Hepatic stellate cell (primary cell): ENCODE results near the gene SMKR1.
A peak's percentile ranks its signal among the peaks of the same experiment; 100 is the strongest.

Experiments used
- DNase-seq: peaks from one replicate; pipeline ENCODE4 v3.0.0; 2011; ENCODE audit warnings: low spot score

Gene SMKR1

GRCh38 chr7:129482781-129483180, 19.6 kb upstream of the SMKR1 start:
- DNase-seq: no peak

DNA sequence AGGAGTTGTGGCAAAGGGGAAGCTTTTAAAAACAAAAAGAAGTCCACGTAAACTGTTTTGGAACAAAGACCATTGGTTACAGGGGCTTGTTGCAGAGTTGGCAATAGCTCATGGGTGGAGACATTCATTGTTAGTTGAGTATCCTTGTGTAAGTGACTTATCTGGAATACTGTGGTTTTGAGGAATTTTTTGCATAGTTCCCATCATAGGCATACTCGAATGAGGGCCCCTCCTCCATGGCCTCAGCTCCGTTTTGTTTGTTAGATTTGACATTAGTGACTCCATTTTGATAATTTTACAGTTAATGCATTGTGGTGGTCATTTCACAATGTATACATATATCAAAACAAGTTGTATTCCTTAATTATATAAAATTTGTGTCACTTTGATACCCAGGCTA, 12.8 kb upstream of the SMKR1 start:
- peak; percentile 75 for DNase-seq

GRCh38 chr7:129492391-129492790, 9.9 kb upstream of the SMKR1 start:
- DNase-seq: no peak

DNA sequence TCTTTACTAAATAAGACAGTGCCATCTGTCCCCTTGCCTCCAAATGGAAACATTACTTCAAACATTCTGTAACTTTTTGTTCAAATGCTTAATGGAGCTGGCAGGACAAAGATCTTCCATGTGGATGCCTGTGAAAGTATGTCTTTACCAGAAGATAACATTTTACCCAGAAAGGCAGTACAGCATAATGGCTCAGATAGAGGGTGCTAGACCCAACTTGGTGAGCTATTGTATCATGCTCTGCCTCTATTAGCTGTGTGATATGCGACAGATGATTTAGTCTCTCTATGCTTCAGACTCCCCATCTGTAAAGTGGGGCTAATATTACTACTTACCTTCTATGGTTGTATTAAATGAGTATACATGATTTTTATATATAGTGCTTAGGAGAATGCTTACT, 8.8 kb upstream of the SMKR1 start:
- DNase-seq: no peak

DNA sequence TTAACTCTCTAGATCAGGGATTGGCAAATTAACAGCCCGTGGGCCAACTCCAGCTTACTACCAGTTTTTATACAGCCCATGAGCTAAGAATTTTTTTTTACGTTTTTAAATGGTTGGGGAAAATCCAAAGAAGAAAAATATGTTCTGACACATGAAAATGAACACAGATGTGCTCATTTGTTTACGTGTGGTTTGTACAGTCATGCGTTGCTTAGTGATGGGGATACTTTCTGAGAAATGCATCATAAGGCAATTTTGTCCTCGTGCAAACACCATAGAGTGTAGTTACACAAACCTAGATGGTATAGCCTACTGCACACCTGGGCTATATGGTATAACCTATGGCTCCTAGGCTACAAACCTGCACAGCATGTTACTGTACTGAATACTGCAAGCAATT, 8.3 kb upstream of the SMKR1 start:
- peak; percentile 34 for DNase-seq

DNA sequence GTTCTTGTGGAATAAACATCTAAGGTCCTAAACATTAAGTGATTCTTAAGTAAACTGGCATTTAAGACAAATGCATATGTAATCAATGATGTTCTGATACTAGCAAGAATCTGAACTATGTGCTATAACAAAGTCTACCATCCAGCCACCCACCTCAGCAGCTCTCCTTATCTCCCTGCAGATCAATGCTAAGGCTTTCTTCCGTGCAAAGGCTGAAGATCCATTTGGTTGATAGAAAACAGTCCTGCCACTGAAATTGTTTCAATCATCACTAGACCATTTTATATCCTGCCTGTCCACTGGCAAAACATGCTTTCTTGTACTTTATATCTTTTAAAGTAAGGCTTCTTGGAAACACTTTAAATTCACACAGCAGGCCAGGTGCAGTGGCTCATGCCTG, 6.3 kb upstream of the SMKR1 start:
- no peak for DNase-seq

DNA sequence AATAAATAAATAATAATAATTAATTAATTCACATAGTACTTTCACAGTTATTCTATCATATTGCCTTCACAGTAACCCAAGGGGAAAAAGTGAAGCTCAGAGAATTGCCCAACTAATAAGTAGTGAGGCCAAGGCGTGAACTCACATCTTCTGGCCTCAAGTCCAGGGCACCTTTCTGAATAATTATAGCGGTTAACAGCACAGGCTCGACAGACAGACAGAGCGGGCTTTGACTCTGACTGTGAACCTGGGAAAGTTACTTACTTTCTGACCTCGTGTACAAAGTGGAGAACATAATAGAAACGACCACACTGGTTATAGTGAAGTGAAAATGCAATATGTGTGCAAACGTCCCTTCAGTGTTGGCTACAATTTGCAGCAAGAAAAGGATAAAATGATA, 5.7 kb upstream of the SMKR1 start:
- DNase-seq: no peak

GRCh38 chr7:129497156-129497555, 5.2 kb upstream of the SMKR1 start:
- DNase-seq: no peak

DNA sequence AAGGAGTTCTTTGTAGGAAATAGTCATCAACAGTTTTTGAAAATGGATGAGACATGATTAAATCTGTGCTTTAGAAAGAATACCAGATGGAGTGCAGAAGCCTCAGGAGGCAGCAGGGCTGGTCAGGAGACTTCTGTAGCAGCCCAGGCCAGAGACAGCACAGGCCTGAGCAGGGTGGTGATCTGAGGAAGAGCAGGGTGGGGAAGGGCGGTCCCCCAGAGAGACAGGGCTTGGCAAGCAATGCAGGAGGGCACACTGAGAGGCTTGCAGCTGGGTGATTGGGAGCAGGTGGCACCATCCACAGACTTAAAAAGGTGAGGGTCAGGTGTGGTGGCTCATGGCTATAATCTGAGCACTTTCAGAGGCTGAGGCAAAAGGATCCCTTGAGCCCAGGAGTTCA, 4.3 kb upstream of the SMKR1 start:
- no peak for DNase-seq

- no peak for DNase-seq
Measured at GRCh38 chr7:129499999-129500398, 2.3 kb upstream of the SMKR1 start.

GRCh38 chr7:129502708-129503685, 666 bp downstream of the SMKR1 start:
- no peak for DNase-seq

- DNase-seq: no peak
Measured at GRCh38 chr7:129503725-129504124, 1.4 kb downstream of the SMKR1 start.

- no peak for DNase-seq
Measured at GRCh38 chr7:129512192-129512591, 9.9 kb downstream of the SMKR1 start.

DNA sequence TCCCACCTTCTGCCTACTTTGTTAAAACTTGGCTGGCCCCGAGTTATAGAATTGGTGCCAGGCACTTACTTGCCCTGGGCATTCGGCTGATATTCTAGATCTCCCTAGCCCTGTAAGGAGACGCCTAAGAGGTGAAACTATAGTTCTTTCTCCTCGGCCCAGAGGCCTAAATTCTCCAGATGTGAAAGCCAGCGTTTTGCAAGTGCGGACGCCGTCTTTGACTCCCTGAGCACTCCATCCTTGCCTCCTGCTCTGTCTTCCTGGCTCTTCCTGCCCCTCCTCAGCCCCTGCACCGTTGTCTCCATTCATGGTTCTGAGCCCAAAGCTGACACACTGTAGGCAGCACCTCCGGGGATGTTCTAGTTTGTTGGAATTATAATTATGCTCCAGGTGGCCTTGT, 11.2 kb downstream of the SMKR1 start:
- DNase-seq: no peak

- no peak for DNase-seq
Measured at GRCh38 chr7:129514683-129515082, 12.4 kb downstream of the SMKR1 start.

DNA sequence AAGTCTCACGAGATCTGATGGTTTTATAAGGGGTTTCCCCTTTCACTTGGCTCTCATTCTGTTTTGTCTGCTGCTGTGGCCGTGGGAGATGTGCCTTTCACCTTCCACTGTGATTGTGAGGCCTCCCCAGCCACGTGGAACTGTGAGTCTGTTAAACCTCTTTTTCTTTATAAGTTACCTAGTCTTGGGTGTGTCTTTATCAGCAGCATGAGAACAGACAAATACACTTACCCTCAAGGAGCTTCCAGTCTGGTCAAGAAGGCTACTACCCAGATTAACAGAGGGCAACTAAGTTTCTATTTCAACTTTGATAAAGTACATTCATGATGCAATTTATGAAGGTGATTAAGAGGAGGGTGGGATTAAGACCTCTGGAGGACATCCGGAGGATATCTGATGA, 13.1 kb downstream of the SMKR1 start:
- DNase-seq: no peak

DNA sequence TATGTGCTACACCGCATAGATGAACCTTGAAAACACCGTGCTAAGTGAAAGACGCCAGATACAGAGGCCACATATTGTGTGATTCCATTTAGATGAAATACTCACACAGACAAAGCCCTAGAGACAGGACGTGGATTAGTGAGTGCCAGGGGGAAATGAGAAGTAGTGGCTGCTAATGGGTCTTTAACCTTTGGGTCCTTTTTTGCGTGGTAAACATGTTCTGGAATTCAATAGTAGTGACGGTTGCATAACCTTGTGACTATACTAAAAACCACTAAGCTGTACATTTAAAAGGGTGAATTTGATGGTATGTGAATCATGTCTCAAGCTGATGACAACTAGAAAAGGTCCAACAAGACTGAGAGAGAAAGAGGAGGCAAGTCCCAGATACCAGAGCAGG, 15.6 kb downstream of the SMKR1 start:
- DNase-seq: no peak

GRCh38 chr7:129519464-129519863, 17.1 kb downstream of the SMKR1 start:
- no peak for DNase-seq

DNA sequence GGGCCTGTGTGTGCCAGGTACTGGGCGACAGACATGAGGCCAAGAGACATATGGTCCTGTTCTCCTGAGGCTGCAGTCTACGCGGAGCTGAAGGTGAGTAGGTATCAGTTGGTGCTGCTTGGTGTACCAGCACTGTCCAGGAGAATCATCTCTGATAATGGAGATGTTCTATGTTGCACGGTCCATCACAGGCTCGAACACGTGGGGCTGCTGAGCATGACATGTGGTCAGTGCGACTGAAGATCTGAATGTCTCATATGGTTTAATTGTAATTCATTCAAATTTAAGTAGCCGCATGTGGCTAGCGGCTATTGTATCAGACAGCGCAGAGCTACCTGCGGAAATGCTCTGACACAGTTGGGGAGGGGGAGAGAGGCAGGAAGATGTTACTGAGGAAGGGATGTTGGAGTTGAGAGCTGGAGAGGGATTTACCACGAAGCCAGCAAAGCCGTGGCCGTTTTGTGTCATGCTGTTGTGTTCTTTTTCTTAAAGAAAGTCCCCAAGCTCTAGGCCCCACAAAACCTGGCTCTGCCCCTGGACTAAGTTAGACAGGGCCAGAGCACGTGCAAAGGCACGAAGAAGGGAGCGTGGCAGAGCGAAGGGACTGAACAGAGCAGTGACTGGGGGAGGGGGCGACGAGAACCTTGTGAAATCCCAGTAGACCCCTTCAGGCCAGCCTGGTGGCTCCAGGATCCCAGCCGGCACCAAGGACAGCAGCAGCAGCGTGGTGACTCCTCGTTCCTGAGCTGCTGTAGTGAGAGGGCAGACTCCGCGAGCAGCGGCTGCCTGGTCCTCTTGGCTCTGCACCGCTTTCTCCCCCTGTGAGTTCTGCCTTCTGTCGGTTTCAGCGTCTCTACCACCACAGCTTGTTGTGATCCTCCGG, 20.0 kb downstream of the SMKR1 start:
- DNase-seq: peak; percentile 45

DNA sequence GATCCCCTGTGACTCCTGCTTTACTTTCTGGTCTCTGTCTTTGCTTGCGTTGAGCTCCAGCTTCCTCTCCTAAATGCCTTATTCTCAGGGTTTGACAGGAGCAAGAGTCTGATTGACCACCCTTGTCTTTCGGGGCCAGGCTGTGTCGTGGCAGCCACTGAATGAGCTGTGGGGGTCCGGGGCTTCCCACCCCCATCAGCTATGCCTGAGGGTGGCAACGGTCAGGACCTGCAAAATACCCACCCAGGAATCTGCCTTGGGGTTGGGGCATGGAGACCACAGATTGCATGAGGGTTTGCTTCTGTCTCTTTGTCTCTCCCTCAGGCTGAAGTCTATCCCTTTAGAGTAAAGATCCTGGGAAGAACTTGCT, 20.6 kb downstream of the SMKR1 start:
- DNase-seq: no peak

DNA sequence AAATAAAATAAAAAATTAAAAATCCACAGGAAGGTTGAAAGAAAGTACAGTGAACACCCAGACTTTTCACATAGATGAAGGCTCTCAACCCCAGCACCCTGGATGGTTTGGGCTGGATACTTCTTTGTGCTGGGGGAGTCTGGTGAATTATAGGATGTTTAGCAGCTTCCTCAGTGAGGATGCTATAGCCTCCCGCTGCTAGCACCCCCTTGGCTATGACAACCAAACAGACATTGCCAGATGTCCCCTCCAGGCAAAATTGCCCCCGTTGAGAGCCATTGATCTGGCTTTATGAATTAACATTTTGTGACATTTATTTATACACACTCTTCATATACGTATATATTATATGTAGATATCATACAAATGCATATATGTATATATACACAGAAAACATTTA, 21.6 kb downstream of the SMKR1 start:
- DNase-seq: no peak

- peak; percentile 26 for DNase-seq
Measured at GRCh38 chr7:129524405-129524804, 22.1 kb downstream of the SMKR1 start.

DNA sequence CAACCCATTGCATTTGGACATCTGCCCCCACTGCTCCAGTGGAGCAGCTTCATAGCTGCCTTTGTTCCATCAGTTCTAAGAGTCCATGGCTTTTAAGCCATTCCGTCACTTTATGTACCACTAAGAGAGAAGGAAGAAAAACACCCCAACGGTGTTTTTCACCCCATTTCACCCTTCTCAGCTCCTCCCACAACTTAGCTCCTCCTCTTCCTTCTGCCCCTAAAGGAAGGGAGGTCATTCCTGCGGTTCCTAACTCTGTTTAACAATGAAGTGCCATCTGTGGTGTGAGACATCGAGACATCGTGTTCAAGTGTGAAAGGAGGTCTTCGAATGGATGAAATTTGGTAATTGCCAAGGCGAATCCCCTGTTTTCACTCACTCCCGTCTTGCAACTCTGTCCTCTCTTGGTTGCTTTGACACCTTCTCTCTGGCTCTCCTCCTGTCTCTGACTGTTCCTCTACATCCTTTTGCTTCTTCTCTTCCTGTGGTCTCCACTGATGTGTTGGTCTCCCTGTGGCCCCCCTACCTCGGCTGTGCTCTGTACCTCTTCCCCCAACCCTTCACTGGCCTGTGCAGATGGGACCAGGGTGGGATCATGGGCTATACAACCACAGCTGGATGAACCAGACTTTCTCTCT, 23.0 kb downstream of the SMKR1 start:
- no peak for DNase-seq
